Retina (tissue), 1 donor: ENCODE results near the gene ACTN4.

ENCODE experiments used
- DNase-seq: peaks from one replicate; pipeline ENCODE4 v3.0.0-alpha.2; 2016

The ACTN4 gene

DNA sequence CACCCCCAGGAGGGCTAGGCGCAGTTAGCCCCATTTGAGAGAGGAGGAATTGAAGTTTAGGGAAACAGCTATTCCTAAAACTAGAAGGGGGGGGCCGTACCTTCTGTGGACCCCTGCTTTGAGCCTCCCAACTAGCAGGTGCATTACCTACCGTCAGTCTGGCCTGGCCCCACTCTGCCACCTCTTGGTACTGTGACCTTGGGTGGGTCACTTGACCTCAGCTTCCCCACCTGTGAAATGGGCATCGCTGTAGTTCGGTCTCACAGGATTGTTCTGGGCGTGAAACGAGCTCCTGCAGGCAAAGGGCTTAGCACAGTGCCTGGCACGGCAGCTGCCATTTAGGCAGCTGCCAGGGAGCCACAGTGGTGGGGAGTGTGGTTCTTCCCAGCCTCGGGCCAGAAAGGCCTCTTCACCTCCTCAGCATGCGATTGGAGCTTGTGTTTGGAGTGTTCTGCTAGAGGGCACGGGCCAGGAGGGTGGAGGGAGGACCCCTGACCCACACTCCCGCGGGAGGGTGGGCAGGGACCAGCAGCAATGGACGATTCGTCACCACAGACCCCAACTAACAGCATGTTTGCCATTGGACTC is 64.8 kb downstream of the ACTN4 start:
- DNase-seq, result no peak

DNA sequence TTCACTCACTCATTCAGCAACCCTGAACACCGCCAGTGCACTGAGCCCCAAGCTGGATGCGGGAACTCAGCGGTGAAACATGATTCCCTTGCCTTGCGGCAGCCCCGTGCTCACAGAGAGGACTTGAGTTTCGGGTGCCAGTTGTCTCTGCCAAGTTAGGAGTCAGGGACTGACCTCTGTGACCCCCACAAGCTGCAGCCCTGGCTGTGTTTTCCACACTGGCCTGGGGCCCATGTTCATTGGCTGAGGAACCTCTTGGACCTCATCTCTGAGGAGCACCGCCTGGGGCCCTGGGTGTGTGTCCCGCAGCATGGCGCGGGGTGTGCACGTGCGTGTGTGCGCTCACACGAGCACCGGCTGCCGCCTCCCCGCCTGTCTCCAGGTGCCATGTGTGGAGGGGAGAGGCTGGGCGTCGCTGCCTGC is 65.8 kb downstream of the ACTN4 start:
- DNase-seq, result no peak

GRCh38 chr19:38713865-38714264 is 66.4 kb downstream of the ACTN4 start:
- no peak for DNase-seq

- no peak for DNase-seq
Observed at GRCh38 chr19:38714354-38714778, 66.9 kb downstream of the ACTN4 start.

- no peak for DNase-seq
Observed at GRCh38 chr19:38715555-38715954, 68.1 kb downstream of the ACTN4 start.

DNA sequence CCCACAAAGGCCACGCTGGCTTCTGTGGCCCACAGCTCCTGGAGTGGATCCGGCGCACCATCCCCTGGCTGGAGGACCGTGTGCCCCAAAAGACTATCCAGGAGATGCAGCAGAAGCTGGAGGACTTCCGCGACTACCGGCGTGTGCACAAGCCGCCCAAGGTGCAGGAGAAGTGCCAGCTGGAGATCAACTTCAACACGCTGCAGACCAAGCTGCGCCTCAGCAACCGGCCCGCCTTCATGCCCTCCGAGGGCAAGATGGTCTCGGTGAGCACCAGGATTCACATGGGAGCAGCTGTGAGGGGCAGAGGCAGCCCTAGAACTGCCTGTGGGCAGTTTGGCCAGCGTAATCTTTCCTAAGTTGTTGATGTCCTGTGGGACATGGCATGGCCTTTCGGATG is 69.6 kb downstream of the ACTN4 start:
- DNase-seq, result no peak

DNA sequence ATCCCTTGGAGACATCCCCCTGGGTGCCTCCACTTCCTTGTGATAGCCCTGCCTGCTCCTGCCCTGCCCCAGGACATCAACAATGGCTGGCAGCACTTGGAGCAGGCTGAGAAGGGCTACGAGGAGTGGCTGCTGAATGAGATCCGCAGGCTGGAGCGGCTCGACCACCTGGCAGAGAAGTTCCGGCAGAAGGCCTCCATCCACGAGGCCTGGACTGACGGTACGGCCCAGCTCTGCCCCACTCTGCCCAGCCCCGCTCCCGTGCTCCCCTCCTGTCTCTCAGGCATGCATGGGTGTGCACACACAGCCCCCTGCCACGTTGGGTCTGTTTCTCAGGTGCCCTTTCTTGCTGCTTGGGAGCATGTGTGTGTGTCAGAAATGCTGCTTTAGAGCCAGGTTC is 70.4 kb downstream of the ACTN4 start:
- no peak for DNase-seq

DNA sequence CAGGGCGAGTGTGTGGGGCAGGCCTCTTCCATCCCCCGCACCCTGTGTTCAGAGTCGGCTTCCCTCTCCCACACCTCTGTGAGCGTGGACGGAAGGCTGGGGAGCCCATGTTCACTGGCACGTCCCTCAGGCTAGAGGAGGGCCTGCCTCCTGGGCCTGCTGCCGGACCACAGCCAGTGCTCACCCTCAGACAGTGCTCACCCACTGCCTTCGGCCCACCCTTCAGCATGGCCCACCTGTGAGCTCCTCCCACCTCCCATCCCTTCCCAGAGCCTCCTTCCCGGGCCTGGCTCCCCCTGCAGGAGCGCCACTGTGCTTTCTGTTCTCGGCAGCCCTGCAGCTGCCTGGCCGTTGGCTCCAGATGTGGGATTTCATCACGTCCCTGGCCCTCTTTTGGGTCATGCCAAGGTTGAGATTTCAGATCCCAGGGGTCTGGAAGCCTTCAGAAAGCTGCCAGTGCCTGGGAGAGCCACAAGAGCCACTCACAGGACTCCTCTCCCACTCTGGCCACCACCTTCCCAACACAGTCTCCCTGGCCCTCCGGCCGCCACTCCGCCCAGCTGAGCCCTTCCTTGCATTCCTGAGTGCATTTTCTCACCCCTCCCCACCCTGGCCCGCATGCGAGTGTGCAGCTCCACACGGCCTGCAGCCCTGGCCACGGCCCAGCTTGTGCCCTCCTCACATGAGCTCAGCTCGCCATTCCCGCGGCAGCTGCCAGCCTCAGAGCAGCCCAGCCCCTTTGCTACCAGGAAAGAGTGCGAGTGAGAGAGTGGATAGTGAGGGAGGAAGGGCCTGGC is 71.5 kb downstream of the ACTN4 start:
- no peak for DNase-seq

GRCh38 chr19:38719761-38720558 is 72.5 kb downstream of the ACTN4 start:
- DNase-seq, result no peak

- no peak for DNase-seq
Observed at GRCh38 chr19:38720559-38721236, 73.2 kb downstream of the ACTN4 start.

DNA sequence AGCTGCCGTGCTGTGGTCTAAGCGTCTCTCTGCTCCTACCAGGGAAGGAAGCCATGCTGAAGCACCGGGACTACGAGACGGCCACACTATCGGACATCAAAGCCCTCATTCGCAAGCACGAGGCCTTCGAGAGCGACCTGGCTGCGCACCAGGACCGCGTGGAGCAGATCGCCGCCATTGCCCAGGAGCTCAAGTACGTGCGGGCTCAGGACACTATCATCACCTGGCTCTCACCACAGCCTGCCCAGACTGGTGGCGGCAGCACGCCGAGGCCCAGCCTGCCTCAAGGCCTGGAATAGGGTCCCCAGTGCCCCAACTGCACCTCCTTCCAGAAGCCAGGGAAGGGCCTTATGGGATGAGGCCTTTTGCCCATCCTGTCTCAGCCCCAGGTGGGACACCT is 74.0 kb downstream of the ACTN4 start:
- DNase-seq, result no peak

GRCh38 chr19:38721979-38722773 is 74.7 kb downstream of the ACTN4 start:
- DNase-seq, result peak; percentile 74

DNA sequence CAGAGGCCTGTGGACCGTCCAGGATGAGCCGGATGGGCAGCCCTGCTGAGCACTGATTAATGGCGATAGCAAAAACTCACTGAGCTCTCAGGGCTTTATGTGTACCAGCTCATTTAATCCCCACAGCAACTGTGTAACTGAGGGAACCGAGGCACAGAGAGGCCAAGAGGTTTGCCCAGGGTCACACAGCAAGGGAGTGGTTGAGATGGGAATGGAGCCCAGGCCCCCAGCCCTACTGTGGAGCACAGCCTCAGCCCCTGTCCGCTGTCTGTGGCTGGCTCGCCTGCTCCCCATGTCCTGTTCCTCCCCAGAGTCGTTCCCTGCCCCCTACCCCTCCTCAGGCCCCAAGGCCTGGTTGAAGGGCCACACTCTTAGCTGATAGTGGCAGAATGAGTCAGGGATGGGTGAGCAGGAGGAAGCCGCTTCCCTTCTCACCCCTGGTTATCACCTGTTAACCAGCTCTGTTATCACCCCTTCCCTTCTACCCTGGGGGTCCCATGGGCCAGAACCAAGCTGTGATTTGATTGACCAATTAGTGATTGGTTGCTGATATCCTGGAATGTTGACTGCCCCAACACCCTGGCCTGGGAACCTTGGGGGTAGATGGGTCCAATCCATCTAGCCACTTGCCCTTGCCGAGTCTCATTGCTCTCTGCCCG is 75.6 kb downstream of the ACTN4 start:
- DNase-seq, result no peak

- DNase-seq, result no peak
Observed at GRCh38 chr19:38723606-38723965, 76.1 kb downstream of the ACTN4 start.

DNA sequence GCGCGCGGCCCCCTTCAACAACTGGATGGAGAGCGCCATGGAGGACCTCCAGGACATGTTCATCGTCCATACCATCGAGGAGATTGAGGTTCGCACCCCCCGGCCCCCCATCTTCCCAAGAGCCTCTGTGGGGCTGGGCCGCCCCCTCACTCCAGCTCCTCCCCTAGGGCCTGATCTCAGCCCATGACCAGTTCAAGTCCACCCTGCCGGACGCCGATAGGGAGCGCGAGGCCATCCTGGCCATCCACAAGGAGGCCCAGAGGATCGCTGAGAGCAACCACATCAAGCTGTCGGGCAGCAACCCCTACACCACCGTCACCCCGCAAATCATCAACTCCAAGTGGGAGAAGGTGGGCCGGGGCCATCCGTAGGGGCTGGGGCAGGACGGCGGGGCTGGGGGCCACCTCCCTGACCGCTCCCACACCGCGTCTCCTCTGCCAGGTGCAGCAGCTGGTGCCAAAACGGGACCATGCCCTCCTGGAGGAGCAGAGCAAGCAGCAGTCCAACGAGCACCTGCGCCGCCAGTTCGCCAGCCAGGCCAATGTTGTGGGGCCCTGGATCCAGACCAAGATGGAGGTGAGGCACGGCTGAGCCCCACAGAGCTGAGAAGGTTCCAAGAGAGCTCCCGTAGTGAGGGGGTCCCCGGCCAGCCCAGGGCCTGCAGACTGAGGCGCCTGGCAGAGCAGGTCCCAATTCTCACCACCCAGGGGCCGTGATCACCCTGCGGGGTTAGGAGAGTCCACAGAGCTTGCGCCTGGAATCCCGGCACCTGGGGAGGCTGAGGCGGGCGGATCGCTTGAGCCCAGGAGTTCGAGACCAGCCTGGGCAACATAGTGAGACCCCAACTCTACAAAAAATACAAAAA is 76.8 kb downstream of the ACTN4 start:
- no peak for DNase-seq

DNA sequence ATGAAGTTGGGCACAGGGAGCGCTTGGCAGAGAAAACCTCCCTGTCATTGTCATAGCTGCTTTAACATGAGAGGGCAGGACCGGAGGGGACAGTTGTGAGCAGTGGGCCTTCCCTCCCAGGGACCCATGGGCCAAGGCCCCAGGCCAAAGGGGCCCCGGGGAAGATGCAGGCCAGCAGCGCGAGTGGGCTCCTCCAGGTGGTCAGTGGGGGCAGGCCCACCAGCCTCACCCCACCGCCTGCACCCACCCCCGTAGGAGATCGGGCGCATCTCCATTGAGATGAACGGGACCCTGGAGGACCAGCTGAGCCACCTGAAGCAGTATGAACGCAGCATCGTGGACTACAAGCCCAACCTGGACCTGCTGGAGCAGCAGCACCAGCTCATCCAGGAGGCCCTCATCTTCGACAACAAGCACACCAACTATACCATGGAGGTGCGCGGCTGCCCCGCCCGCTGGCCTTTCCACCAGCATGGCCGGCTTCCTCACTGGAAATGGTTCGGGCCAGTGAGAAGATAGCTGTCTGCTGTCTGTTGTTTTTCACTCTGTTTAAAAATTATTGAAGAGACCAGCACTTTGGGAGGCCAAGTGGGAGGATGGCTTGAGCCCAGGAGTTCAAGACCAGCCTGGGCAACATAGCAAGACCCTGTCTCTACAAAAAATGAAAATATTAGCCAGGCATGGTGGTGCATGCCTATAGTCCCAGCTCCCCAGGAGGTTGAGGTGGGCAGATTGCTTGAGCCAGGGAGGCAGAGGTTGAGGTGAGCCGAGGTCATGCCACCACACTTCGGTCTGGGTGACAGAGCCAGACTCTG is 78.2 kb downstream of the ACTN4 start:
- no peak for DNase-seq

DNA sequence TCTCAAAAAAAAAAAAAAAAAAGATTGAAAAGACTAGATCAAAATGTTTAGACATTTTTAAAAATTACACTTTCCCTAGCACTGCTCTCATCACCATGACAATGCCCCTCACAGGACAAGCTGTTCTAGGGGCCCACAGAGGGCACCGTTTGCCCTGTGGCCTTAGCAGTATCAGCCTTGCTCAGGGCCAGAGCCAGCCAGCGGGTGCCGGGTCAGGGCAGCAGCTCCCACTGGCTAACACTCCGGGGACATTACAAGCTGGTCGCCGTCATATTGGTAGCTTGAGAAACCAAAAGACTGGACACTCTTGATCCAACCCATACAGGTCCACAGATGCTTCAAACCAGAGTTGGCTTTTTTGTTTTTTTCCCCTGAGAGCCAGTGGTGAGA is 78.8 kb downstream of the ACTN4 start:
- no peak for DNase-seq

DNA sequence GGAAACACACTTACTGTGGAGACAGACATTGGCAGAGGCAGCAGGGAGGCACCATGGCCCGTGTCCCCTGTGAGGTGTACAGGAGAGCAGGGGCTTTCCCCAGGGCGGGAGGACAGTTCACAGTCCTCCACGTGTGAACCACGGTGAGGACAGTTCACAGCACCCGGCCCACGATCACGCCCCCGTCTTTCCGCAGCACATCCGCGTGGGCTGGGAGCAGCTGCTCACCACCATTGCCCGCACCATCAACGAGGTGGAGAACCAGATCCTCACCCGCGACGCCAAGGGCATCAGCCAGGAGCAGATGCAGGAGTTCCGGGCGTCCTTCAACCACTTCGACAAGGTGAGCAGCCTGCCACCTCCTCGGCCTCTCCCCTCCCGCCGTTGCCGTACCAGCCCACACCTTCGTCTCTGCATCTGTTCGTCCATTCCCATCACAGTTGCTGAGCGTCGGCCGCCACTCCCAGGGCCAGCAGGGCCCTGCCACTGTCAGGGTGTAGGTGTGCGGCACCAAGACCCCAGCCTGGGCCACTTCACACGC is 79.4 kb downstream of the ACTN4 start:
- DNase-seq, result no peak

- no peak for DNase-seq
Observed at GRCh38 chr19:38727306-38727867, 79.9 kb downstream of the ACTN4 start.
